Fibroblast of lung (primary cell): ENCODE results near the gene ATG14.

Source experiments
- CTCF ChIP-seq, 2 donors: IDR thresholded peaks in 1 of 2; conservative IDR thresholded peaks in 1 of 2; 1 replicate in 1 of 2; 2 replicates in 1 of 2; pipeline ENCODE4 v1.5.1; 2011 to 2012; ENCODE audit warnings: low read length in 2 of 2, control low read depth in 1 of 2, inconsistent platforms in 1 of 2, low read depth in 1 of 2, mild to moderate bottlenecking in 1 of 2
- EZH2 ChIP-seq: IDR thresholded peaks from 2 replicates; pipeline ENCODE4 v1.5.1; 2012; ENCODE audit warnings: low read length, control low read depth, mild to moderate bottlenecking; ENCODE audit errors: missing control alignments

- no peak for TF ChIP-seq CTCF (conservative IDR thresholded peaks at IDR 0.05 in 1 of 2, IDR thresholded peaks at IDR 0.05 in 1 of 2; ENCODE audit: low read depth in 1 of 2, low read length in 2 of 2)
- TF ChIP-seq EZH2, result no peak
Measured at GRCh38 chr14:55359307-55359706, 52.3 kb downstream of the ATG14 start.
